NCI-H82 treated with DMSO at 0.1 percent for 48 hours (cell line): ENCODE results near the gene SLC6A5.

Experiments used
- DNase-seq: peaks from one replicate; lab custom pipeline; 2025; ENCODE audit not compliant: unreplicated experiment; lab: John Stamatoyannopoulos, UW

The SLC6A5 gene

GRCh38 chr11:20668131-20668809 is 68.9 kb downstream of the SLC6A5 start:
- no peak for DNase-seq

GRCh38 chr11:20668844-20669819 is 69.7 kb downstream of the SLC6A5 start, which contains the start of gene NELL1:
TSS of gene NELL1 (plus strand) at chr11:20669586.
- DNase-seq: no peak

GRCh38 chr11:20669820-20670684 is 70.6 kb downstream of the SLC6A5 start:
- no peak for DNase-seq

GRCh38 chr11:20670932-20671403 is 71.6 kb downstream of the SLC6A5 start:
- DNase-seq: no peak

GRCh38 chr11:20671856-20672546 is 72.6 kb downstream of the SLC6A5 start:
- peak; percentile 18 for DNase-seq

- no peak for DNase-seq
Observed at GRCh38 chr11:20672575-20672974, 73.2 kb downstream of the SLC6A5 start.

GRCh38 chr11:20676658-20677057 is 77.2 kb downstream of the SLC6A5 start:
- no peak for DNase-seq

GRCh38 chr11:20688761-20689160 is 89.4 kb downstream of the SLC6A5 start:
- no peak for DNase-seq

- peak; percentile 13 for DNase-seq
Observed at GRCh38 chr11:20707876-20708275, 108.5 kb downstream of the SLC6A5 start.
